HL-60 (cell line): ENCODE data around the gene MARK2.

Source experiments
- DNase-seq, 2 experiments: peaks; one replicate each; pipeline ENCODE4 v3.0.0-alpha.2; 2010 to 2020; ENCODE audit warnings: low read depth in 1 of 2, low spot score in 1 of 2
- H3K27ac ChIP-seq: fragments of 250-450 bp; sonication (Bioruptor Pico); replicated peaks from 2 replicates; pipeline ENCODE4 v1.5.1; 2020; ENCODE audit warnings: mild to moderate bottlenecking, moderate library complexity
- H3K27me3 ChIP-seq: fragments of 250-450 bp; sonication (Bioruptor Pico); 2 replicates; pipeline ENCODE4 v1.5.1; 2021; ENCODE audit warnings: mild to moderate bottlenecking, moderate library complexity; ENCODE audit not compliant: insufficient read depth, poor library complexity, severe bottlenecking
- H3K4me3 ChIP-seq: replicated peaks from 2 replicates; pipeline ENCODE4 v1.5.1; 2011; ENCODE audit warnings: mild to moderate bottlenecking, control low read depth, low read length; ENCODE audit not compliant: insufficient read depth
- GABPA ChIP-seq: IDR thresholded peaks from 2 replicates; pipeline ENCODE4 v1.6.1; 2012; ENCODE audit warnings: low read depth
- POLR2AphosphoS5 ChIP-seq: IDR thresholded peaks from 2 replicates; pipeline ENCODE4 v1.6.1; 2012; ENCODE audit warnings: low read depth
- SPI1 ChIP-seq: IDR thresholded peaks from 2 replicates; pipeline ENCODE4 v1.6.1; 2012; ENCODE audit warnings: low read depth, mild to moderate bottlenecking, borderline replicate concordance
- TF ChIP-seq, protein P1 (sequence below): IDR thresholded peaks from one replicate; pipeline ENCODE4 v1.5.1; 2011; ENCODE audit warnings: low read length, control low read depth, inconsistent platforms; ENCODE audit not compliant: insufficient read depth
- TF ChIP-seq, protein P2 (sequence below): IDR thresholded peaks from 2 replicates; pipeline ENCODE4 v1.6.1; 2012; ENCODE audit warnings: low read depth; ENCODE audit not compliant: insufficient replicate concordance

Gene MARK2

DNA sequence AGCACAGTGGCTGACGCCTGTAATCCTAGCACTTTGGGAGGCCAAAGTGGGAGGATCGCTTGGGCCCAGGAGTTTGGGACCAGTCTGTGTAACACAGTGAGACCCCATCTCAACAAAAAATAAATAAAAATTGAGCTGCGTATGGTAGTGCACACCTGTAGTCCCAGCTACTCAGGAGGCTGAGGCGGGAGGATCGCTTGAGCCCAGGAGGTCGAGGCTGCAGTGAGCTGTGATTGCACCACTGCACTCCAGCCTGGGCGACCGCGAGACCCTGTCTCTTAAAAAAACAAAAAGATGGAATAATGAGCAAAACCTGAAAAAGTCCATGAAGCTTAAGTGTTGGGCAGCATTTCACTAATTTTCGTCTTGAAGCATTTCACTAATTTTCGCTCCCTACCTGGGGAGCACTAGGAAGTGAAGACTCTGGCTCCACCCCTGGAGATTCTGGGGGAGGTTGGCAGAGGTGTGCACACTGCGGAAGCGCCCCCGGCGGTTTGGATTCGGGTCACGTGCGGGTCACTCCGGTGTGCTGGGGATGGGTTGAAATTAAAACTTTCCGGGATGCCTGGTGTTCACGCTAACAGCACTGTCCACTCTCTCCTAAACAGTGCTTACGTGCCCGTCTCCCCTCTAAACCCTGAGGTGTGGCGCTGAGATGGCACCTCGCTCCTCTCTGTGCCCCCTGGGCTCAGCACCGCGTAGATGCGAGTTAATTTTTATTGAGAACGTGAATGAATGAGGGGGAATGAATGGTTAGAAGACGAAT, 99.0 kb downstream of the MARK2 start:
- peak overlapping the region; percentile 63 for H3K27ac ChIP-seq
- peak overlapping the region; percentile 84 for H3K4me3 ChIP-seq
- DNase-seq = peak in 1 of 2 experiments; percentile 24
- TF ChIP-seq POLR2AphosphoS5 = 0 out of 2 replicates have a peak, but pooled peaks have one; percentile 26
- TF ChIP-seq SPI1 = no peak
- H3K27me3 ChIP-seq = no peaks in the 10 kb centered on the region

DNA sequence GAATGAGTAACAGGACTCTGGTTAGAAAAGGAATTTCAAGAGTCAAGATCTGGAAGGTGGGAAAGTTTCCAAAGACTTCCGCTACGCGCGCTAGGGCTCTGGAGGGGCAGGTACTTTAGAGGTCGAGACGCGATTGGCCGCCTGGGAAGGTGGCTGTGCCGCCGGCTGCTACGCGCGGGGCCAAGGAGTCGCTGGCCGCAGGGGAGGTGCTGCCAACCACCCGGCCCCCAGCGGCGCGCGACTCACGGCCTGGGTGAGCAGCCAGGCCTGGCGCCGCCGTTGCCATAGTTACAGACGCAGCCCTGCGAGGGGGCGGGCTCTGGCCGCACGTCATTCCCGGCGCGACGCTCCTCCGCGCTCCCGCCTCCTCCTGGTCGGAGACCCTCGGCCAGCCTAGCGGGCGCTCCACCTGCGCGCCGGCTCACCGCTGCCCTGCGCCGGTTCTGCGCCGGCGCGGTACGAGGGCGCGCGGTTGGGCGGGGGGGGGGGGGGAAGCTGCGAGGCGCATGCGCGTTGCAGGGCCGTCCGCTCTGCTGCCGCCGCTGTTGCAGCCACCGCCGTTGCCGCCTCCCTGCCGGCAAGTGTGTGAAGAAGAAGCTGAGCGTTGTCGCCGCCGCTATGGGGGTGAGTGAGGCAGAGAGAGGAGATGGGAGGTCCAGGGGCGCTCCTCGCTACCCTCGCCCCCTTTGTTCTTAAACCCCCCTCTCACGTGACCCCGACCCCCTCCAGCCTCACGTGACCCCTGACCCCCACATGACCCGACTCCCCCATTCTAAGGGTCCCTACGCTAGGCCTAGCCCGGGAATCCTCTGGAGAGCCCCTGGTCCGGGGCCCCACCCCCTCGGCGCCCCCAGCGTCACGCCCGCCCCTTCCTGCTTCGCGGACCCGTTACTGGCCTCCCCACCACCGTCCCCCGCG, 99.8 kb downstream of the MARK2 start, which contains the start of gene NAA40:
Gene NAA40, plus strand, starts transcription at position 524 of the 918 bp plus-strand sequence. Its CDS starts 95 bp downstream, at position 619.
- no peak for TF ChIP-seq SPI1
- no peak for TF ChIP-seq GABPA
- TF ChIP-seq, protein P1, sequence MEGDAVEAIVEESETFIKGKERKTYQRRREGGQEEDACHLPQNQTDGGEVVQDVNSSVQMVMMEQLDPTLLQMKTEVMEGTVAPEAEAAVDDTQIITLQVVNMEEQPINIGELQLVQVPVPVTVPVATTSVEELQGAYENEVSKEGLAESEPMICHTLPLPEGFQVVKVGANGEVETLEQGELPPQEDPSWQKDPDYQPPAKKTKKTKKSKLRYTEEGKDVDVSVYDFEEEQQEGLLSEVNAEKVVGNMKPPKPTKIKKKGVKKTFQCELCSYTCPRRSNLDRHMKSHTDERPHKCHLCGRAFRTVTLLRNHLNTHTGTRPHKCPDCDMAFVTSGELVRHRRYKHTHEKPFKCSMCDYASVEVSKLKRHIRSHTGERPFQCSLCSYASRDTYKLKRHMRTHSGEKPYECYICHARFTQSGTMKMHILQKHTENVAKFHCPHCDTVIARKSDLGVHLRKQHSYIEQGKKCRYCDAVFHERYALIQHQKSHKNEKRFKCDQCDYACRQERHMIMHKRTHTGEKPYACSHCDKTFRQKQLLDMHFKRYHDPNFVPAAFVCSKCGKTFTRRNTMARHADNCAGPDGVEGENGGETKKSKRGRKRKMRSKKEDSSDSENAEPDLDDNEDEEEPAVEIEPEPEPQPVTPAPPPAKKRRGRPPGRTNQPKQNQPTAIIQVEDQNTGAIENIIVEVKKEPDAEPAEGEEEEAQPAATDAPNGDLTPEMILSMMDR = no peak
- TF ChIP-seq, protein P2, sequence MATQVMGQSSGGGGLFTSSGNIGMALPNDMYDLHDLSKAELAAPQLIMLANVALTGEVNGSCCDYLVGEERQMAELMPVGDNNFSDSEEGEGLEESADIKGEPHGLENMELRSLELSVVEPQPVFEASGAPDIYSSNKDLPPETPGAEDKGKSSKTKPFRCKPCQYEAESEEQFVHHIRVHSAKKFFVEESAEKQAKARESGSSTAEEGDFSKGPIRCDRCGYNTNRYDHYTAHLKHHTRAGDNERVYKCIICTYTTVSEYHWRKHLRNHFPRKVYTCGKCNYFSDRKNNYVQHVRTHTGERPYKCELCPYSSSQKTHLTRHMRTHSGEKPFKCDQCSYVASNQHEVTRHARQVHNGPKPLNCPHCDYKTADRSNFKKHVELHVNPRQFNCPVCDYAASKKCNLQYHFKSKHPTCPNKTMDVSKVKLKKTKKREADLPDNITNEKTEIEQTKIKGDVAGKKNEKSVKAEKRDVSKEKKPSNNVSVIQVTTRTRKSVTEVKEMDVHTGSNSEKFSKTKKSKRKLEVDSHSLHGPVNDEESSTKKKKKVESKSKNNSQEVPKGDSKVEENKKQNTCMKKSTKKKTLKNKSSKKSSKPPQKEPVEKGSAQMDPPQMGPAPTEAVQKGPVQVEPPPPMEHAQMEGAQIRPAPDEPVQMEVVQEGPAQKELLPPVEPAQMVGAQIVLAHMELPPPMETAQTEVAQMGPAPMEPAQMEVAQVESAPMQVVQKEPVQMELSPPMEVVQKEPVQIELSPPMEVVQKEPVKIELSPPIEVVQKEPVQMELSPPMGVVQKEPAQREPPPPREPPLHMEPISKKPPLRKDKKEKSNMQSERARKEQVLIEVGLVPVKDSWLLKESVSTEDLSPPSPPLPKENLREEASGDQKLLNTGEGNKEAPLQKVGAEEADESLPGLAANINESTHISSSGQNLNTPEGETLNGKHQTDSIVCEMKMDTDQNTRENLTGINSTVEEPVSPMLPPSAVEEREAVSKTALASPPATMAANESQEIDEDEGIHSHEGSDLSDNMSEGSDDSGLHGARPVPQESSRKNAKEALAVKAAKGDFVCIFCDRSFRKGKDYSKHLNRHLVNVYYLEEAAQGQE = peak; percentile 80
- TF ChIP-seq POLR2AphosphoS5 = no peak
- H3K27ac ChIP-seq = peak within 1 kb of the TSS; percentile 71
- H3K4me3 ChIP-seq = peak within 1 kb of the TSS; percentile 84
- no peaks in the 10 kb centered on the region for H3K27me3 ChIP-seq
- DNase-seq = peak; percentile 94 to 95

DNA sequence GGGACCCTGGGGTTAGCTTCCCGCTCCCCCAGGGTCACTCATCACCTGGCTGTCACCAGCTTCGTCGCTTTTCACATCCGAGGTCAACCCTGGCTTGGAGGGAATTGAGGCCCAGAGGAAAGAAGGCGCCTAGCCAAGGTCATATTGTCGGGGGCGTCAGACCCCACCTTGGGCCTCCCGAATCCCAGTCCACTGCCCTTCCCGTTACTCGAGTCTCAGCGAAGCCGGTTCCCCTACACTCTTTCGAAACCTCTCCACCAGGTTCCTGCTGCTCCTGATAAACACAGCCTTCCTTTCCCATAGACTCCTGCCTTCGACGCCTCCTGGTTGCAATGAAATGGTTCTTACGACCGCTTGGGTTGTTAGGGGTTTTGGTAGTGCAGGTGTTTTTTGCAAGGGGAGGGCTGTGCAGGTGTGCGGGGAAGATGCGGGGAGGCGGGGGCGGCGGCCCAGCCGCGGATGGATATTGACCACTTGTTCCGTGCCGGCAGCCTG, 100.5 kb downstream of the MARK2 start:
- H3K27ac ChIP-seq = peak overlapping the region; percentile 71
- TF ChIP-seq GABPA (no peak), POLR2AphosphoS5 (no peak)
- TF ChIP-seq, protein P1 = no peak
- peak overlapping the region; percentile 84 for H3K4me3 ChIP-seq
- H3K27me3 ChIP-seq = no peaks in the 10 kb centered on the region
- peak in 1 of 2 experiments; percentile 21 for DNase-seq

DNA sequence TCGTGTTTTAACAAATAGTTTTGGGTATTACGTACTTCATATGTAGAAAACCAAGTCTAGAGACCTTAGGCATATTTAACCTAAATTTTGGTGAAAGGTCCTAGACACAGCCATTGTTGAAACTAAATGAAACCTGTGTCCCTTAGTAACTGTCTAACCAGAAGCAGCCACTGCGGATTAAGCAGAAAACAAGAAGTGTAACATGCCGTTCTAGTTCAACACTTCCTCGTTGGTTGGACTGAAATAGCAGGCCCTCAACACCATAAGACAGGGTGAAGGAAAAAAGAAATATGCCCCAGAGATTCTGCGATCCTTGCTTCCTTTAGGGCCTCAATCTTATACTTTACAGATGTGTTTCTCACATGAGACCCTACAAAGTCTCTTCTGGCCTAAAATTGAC, 101.9 kb downstream of the MARK2 start:
- Histone ChIP-seq H3K27ac (peak overlapping the region; percentile 58), H3K4me3 (no peak overlapping the region), H3K27me3 (no peaks in the 10 kb centered on the region)
- peak in 1 of 2 experiments; percentile 68 for DNase-seq
- TF ChIP-seq POLR2AphosphoS5 (no peak), GABPA (no peak), SPI1 (peak; percentile 89)
- TF ChIP-seq, protein P1 = no peak
